ENCODE data around the gene MACF1.

GRCh38 chr1:39358491-39358890 lies 154.0 kb downstream of the MACF1 start:
- TF ChIP-seq CTCF (conservative IDR thresholded peaks at IDR 0.05; ENCODE audit: low read depth, low read length), result no peak
- TF ChIP-seq EZH2phosphoT487 (IDR thresholded peaks at IDR 0.05; ENCODE audit: borderline replicate concordance, low read length), result no peak
- TF ChIP-seq EZH2 (IDR thresholded peaks at IDR 0.05; ENCODE audit: low read length, unreplicated experiment), result no peak

Measured in PC-3 (cell line).